ENCODE results near the gene THSD7B. TPM values are rescaled to one million over a fixed set of nuclear protein-coding genes. Genes with fewer than 3 reads are reported as not detected.

Gene THSD7B
- total and polyA plus RNA-seq, 2 experiments from 2014 or later = 0.86 to 3.8 TPM

DNA sequence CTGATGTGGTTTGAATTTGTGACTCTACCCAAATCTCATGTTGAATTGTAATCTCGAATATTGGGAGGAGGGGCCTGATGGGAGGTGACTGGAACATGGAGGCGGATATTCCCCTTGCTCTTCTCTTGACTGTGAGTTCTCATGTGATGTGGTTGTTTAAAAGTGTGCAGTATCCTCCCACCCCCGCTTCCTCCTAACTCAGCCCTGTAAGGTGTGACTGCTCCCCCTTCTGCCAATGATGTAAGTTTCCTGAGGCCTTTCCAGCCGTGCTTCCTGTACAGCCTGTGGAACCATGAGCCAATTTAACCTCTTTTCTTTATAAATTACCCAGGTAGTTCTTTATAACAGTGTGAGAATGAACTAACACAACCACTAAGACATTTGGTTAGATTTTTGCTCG, 458.4 kb downstream of the THSD7B start:
- Mint-ChIP-seq H3K36me3 (ENCODE audit: low read depth) (no peaks in the 10 kb centered on the region), H3K27ac (0 out of 2 replicates have a peak overlapping the region, but pooled peaks have one; percentile 1), H3K4me3 (no peak overlapping the region), H3K27me3 (ENCODE audit: insufficient read depth, low read depth, poor library complexity) (no peaks in the 10 kb centered on the region), H3K9me3 (no peaks in the 10 kb centered on the region), H3K4me1 (peaks cover 23% of the 10 kb centered on the region; the same call in 2 of the 3 replicates)
- Histone ChIP-seq H3K9me2 (ENCODE audit: insufficient read depth) (no peaks in the 10 kb centered on the region), H3F3A (replicated peaks; ENCODE audit: low read depth) (no peaks in the 10 kb centered on the region), H3K4me1 (ENCODE audit: insufficient read depth) (no peaks in the 10 kb centered on the region; the same call in 1 of the 2 replicates), H4K20me1 (replicated peaks; ENCODE audit: insufficient read depth) (no peaks in the 10 kb centered on the region), H3K27ac (ENCODE audit: low read depth) (no peak overlapping the region), H3K79me2 (replicated peaks; ENCODE audit: insufficient read depth) (no peaks in the 10 kb centered on the region), H3K4me3 (no peak overlapping the region), H2AFZ (peak overlapping the region; percentile 20; the same call in 1 of the 2 replicates), H3K4me2 (no peak overlapping the region), H3K36me3 (ENCODE audit: insufficient read depth) (no peaks in the 10 kb centered on the region), H3K27me3 (ENCODE audit: insufficient read depth) (no peaks in the 10 kb centered on the region)
- ATAC-seq = peak; percentile 50
- TF ChIP-seq, protein P1, sequence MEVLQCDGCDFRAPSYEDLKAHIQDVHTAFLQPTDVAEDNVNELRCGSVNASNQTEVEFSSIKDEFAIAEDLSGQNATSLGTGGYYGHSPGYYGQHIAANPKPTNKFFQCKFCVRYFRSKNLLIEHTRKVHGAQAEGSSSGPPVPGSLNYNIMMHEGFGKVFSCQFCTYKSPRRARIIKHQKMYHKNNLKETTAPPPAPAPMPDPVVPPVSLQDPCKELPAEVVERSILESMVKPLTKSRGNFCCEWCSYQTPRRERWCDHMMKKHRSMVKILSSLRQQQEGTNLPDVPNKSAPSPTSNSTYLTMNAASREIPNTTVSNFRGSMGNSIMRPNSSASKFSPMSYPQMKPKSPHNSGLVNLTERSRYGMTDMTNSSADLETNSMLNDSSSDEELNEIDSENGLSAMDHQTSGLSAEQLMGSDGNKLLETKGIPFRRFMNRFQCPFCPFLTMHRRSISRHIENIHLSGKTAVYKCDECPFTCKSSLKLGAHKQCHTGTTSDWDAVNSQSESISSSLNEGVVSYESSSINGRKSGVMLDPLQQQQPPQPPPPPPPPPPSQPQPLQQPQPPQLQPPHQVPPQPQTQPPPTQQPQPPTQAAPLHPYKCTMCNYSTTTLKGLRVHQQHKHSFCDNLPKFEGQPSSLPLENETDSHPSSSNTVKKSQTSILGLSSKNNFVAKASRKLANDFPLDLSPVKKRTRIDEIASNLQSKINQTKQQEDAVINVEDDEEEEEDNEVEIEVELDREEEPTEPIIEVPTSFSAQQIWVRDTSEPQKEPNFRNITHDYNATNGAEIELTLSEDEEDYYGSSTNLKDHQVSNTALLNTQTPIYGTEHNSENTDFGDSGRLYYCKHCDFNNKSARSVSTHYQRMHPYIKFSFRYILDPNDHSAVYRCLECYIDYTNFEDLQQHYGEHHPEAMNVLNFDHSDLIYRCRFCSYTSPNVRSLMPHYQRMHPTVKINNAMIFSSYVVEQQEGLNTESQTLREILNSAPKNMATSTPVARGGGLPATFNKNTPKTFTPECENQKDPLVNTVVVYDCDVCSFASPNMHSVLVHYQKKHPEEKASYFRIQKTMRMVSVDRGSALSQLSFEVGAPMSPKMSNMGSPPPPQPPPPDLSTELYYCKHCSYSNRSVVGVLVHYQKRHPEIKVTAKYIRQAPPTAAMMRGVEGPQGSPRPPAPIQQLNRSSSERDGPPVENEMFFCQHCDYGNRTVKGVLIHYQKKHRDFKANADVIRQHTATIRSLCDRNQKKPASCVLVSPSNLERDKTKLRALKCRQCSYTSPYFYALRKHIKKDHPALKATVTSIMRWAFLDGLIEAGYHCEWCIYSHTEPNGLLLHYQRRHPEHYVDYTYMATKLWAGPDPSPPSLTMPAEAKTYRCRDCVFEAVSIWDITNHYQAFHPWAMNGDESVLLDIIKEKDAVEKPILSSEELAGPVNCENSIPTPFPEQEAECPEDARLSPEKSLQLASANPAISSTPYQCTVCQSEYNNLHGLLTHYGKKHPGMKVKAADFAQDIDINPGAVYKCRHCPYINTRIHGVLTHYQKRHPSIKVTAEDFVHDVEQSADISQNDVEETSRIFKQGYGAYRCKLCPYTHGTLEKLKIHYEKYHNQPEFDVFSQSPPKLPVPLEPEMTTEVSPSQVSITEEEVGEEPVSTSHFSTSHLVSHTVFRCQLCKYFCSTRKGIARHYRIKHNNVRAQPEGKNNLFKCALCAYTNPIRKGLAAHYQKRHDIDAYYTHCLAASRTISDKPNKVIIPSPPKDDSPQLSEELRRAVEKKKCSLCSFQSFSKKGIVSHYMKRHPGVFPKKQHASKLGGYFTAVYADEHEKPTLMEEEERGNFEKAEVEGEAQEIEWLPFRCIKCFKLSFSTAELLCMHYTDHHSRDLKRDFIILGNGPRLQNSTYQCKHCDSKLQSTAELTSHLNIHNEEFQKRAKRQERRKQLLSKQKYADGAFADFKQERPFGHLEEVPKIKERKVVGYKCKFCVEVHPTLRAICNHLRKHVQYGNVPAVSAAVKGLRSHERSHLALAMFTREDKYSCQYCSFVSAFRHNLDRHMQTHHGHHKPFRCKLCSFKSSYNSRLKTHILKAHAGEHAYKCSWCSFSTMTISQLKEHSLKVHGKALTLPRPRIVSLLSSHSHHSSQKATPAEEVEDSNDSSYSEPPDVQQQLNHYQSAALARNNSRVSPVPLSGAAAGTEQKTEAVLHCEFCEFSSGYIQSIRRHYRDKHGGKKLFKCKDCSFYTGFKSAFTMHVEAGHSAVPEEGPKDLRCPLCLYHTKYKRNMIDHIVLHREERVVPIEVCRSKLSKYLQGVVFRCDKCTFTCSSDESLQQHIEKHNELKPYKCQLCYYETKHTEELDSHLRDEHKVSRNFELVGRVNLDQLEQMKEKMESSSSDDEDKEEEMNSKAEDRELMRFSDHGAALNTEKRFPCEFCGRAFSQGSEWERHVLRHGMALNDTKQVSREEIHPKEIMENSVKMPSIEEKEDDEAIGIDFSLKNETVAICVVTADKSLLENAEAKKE (CRISPR knock-in tag; IDR thresholded peaks at IDR 0.05) = no peak
- TF ChIP-seq, protein P2, sequence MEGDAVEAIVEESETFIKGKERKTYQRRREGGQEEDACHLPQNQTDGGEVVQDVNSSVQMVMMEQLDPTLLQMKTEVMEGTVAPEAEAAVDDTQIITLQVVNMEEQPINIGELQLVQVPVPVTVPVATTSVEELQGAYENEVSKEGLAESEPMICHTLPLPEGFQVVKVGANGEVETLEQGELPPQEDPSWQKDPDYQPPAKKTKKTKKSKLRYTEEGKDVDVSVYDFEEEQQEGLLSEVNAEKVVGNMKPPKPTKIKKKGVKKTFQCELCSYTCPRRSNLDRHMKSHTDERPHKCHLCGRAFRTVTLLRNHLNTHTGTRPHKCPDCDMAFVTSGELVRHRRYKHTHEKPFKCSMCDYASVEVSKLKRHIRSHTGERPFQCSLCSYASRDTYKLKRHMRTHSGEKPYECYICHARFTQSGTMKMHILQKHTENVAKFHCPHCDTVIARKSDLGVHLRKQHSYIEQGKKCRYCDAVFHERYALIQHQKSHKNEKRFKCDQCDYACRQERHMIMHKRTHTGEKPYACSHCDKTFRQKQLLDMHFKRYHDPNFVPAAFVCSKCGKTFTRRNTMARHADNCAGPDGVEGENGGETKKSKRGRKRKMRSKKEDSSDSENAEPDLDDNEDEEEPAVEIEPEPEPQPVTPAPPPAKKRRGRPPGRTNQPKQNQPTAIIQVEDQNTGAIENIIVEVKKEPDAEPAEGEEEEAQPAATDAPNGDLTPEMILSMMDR (conservative IDR thresholded peaks at IDR 0.05; ENCODE audit: low read depth in 2 of 2) = peak; percentile 24 to 55; a peak in 3 of 4 replicates
- peak; percentile 26 for DNase-seq (ENCODE audit: low spot score)

DNA sequence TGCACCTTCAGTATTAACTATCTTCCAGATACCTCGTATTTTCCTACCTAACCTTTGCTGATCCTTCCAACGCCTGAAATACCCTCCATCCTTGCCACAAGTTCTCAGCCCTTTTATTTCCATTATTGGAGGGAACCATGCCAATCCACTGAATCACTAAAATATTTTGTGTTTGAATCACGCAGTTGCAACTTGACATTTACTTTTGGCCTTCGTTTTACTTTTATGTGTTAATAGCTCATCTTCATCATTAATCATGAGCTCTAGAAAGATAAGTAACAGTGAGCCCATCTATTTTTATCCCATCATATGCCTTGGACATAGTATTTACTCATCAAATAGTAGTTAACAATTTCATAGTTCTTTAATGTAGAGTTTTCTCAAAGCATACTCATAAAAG, 463.2 kb downstream of the THSD7B start:
- H3K4me1 Mint-ChIP-seq = peaks cover 11% of the 10 kb centered on the region; the same call in 2 of the 3 replicates
- H2AFZ ChIP-seq = no peak overlapping the region

More for the DNA sequence above, 463.2 kb downstream of the THSD7B start:
- H3K4me2 ChIP-seq = no peak overlapping the region
- H3K36me3 Mint-ChIP-seq (ENCODE audit: low read depth) = no peaks in the 10 kb centered on the region
- no peaks in the 10 kb centered on the region for H3K27me3 ChIP-seq (ENCODE audit: insufficient read depth)
- H3K4me3 Mint-ChIP-seq = no peak overlapping the region
- H3K79me2 ChIP-seq (replicated peaks; ENCODE audit: insufficient read depth) = no peaks in the 10 kb centered on the region
- H3K27me3 Mint-ChIP-seq (ENCODE audit: insufficient read depth, low read depth, poor library complexity) = no peaks in the 10 kb centered on the region
- H3K4me1 ChIP-seq (ENCODE audit: insufficient read depth) = no peaks in the 10 kb centered on the region; the same call in 1 of the 2 replicates
- ATAC-seq (no peak), DNase-seq (ENCODE audit: low spot score) (no peak)
- H3K9me2 ChIP-seq (ENCODE audit: insufficient read depth) = no peaks in the 10 kb centered on the region
- TF ChIP-seq POLR2AphosphoS5 (IDR thresholded peaks at IDR 0.05; ENCODE audit: low read depth) = no peak
- no peak for TF ChIP-seq EZH2 (IDR thresholded peaks at IDR 0.05; ENCODE audit: low read depth, unreplicated experiment)
- no peak overlapping the region for H3K4me3 ChIP-seq
- no peaks in the 10 kb centered on the region for H3K9me3 Mint-ChIP-seq
- no peaks in the 10 kb centered on the region for H3K36me3 ChIP-seq (ENCODE audit: insufficient read depth)
- no peaks in the 10 kb centered on the region for H3F3A ChIP-seq (replicated peaks; ENCODE audit: low read depth)
- H3K27ac Mint-ChIP-seq = no peak overlapping the region
- no peak overlapping the region for H3K27ac ChIP-seq (ENCODE audit: low read depth)
- no peaks in the 10 kb centered on the region for H4K20me1 ChIP-seq (replicated peaks; ENCODE audit: insufficient read depth)
